GM21619 (cell line): ENCODE measurements around the gene PPP1R9B.
A peak's percentile ranks its signal among the peaks of the same experiment; 100 is the strongest.

Experiments used
- ATAC-seq: cut with Tn5 transposase; IDR thresholded peaks from one replicate; pipeline ENCODE4 v1.9.1; 2021; ENCODE audit not compliant: unreplicated experiment

The PPP1R9B gene

DNA sequence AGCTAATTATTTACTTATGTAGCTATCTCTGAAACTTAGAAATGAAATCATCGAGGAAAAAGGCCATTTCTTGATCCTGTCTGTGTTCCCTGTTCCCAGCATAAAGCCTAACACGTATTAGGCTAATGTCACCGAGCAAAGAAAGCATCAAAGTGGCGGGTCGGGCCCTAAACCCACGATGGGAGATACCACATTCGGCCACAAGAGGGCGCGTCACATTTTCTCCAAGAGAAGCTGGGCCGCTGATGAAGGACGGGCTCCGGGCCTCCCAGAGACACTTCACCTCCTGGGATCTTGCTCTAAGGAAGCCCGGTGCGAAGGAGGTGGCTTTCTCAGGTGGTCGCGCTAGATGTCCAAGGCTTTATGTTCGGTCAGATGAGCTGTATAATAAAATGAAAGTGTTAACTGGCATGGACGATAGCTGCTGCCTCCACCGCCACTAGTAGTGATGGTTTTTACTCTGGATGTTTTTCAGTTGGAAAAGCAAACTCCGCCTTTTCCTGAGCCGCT, 56.2 kb downstream of the PPP1R9B start:
- ATAC-seq, result no peak

DNA sequence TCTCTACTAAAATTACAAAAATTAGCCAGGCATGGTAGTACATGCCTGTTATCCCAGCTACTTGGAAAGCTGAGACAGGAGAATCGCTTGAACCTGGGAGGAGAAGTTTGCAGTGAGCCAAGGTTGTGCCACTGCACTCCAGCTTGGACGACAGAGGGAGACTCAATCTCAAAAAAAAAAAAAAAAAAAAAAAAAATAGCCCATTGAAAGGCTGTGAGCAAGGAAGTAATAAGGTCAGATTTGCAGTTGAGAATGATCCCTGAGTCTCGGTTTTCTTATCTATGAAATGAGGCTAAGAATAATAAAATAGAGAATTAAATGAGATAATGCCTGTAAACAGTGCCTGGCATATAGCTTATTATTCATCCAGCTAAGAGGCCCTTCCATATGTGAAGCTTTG, 56.7 kb downstream of the PPP1R9B start:
- ATAC-seq, result no peak

DNA sequence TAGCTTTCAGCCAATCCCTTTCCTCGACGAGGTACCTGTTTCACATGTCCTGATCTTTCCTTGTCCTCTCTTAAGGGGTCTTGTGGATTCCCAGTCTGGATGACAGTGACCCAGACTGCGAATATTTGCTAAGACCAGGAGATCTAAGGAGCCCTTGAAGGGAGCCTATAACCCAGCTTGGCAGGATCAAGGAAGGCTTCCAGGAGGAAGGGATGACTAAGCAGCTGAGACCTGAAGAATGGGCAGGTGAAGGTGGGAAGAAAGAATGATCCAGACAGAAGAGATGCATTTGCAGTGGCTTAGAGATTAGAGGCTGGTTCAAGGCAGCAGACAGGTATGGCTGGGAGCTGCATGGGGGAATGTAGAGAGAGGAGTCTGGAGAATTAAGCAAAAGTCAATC, 57.2 kb downstream of the PPP1R9B start:
- ATAC-seq, result no peak

DNA sequence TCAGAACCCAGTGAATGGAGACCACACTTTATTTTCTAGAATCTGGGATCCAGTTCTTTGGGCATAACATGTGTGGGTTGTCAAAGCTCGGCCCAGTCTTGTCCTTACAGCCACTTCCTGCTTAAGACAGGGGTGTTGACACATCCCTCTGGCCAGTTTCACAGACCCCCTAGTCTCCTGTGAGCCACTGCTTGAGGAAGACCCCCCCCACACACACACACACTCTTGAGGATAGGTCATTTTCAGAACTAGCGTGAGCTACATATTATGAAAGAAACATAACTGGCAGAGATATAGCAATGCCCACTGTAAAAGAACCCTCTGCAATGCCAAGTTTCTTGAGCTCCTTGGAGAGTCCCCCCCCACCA, 58.6 kb downstream of the PPP1R9B start:
- no peak for ATAC-seq

DNA sequence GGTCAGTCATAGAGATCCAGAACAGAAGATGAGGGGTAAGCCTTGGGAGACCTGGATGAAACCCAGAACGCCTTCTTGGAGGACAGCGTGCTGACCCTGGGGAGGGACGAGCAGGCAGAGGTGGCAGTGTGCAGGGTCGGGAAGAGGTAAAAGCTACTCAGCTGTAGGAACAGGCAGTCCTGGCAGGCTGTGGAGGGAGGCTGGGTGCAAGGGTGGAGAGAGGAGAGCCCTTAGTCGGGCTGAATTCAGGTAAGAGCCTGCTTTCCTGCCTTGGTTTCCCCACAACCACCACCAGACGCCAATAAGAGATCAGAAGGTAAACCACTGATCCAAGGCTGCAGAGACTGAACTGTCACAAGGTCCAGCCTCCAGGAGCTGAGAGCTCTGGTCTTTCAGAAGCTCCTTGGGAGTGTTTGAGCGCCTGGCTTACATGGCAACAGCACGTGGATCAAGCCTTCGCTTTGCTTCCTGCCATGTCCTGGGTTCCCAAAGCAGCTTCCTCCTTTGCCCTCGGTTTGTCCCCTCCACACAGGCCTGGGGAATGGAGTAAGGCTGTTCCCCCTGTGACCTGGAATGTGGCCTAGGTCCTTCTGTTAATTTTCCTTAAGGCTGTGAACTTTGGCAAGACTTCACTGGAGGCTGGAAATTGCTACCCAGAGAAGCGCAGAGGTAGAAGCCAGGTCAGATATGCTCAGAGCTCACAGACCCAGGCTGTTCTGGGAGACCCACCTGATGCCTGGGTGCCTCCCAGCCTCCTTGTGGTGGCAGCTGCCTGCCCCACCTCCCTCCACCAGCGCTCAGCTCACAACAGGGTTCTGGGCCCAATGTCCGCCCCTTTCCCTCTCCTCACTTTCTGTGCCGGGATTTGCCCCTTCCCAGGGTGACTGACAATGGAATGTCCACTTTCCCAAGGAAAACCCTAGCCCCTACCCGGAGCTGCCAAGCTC, 59.2 kb downstream of the PPP1R9B start:
- no peak for ATAC-seq

DNA sequence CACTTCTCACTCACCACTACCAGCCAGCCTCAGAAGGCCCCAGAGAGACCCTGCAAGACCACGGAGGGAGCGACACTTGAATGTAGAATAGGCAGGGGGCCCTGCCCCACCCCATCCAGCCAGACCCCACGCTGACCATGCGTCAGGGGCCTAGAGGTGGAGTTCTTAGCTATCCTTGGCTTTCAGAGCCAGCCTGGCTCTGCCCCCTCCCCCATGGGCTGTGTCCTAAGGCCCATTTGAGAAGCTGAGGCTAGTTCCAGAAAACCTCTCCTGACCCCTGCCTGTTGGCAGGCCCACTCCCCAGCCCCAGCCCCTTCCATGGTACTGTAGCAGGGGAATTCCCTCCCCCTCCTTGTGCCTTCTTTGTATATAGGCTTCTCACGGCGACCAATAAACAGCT, 60.4 kb downstream of the PPP1R9B start:
- no peak for ATAC-seq

DNA sequence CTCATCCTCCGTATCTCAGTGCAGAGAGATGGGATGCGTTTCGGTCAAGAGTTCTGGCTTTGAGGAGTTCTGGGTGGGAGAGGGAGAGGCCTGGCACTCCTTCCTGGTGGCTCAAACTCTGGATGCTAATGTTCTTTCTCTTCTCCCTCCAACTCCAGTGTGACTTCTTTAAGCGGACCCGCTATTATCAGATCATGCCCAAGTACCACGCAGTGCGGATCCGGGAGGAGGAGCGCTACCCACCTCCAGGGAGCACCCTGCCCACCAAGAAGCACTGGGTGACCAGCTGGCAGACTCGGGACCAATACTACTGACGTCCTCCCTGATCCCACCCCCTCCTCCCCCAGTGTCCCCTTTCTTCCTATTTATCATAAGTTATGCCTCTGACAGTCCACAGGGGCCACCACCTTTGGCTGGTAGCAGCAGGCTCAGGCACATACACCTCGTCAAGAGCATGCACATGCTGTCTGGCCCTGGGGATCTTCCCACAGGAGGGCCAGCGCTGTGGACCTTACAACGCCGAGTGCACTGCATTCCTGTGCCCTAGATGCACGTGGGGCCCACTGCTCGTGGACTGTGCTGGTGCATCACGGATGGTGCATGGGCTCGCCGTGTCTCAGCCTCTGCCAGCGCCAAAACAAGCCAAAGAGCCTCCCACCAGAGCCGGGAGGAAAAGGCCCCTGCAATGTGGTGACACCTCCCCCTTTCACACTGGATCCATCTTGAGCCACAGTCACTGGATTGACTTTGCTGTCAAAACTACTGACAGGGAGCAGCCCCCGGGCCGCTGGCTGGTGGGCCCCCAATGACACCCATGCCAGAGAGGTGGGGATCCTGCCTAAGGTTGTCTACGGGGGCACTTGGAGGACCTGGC, 61.3 kb downstream of the PPP1R9B start:
- ATAC-seq, result no peak

DNA sequence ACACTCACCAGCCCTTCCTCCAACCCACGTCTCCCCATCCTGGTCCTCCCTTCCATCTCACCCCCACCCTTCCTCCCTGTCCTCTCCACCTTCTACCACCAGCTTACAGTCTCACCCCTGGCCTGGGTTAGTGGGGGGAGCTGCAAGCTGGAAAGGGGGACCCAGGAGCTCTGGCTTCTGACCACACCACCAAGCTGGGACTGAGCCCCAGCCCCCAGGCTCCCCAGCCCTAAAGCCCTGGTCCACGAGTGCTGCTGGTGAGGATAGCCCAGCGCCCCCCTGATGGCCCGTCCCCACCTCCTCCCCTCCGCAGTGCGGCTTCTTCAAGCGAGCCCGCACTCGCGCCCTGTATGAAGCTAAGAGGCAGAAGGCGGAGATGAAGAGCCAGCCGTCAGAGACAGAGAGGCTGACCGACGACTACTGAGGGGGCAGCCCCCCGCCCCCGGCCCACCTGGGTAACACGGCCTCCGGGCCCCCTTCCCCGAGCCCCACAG, 62.5 kb downstream of the PPP1R9B start:
- ATAC-seq, result no peak

DNA sequence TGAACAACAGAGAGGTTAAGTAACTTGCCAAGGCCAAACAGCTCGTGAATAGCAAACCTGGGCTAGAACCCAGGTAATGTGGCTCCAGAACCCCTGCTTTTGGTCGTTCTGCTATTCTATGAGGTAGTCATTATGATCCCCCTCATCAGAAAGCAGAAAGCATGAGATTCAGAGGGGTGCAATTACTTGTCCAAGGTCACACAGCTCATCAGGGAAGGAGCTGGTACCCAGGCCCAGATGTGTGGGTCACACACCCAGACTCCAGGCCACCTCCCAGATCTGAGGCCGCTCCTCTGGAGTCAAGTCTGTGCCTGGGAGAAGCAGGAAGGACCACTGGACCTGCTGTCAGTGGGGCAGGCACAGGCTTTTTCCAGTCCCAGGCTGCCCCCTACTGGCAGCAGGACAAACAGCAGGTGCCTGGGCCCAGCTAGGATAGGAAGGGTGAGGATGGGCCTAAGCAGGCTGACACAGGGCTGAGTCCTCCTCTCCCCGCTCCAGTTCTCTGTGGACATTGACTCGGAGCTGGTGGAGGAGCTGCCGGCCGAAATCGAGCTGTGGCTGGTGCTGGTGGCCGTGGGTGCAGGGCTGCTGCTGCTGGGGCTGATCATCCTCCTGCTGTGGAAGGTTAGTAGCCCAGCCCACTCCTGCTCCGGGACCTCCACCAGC, 63.1 kb downstream of the PPP1R9B start:
- peak; percentile 61 for ATAC-seq
